ENCODE results near the gene RACK1. TPM values are rescaled to one million over a fixed set of nuclear protein-coding genes. Genes with fewer than 3 reads are reported as not detected.

Gene RACK1
- total and polyA plus RNA-seq, 2 of the 13 experiments (the other 11 are each of a cell fraction or from before 2014, with no cell fraction given) = 2,514 to 6,141 TPM

DNA sequence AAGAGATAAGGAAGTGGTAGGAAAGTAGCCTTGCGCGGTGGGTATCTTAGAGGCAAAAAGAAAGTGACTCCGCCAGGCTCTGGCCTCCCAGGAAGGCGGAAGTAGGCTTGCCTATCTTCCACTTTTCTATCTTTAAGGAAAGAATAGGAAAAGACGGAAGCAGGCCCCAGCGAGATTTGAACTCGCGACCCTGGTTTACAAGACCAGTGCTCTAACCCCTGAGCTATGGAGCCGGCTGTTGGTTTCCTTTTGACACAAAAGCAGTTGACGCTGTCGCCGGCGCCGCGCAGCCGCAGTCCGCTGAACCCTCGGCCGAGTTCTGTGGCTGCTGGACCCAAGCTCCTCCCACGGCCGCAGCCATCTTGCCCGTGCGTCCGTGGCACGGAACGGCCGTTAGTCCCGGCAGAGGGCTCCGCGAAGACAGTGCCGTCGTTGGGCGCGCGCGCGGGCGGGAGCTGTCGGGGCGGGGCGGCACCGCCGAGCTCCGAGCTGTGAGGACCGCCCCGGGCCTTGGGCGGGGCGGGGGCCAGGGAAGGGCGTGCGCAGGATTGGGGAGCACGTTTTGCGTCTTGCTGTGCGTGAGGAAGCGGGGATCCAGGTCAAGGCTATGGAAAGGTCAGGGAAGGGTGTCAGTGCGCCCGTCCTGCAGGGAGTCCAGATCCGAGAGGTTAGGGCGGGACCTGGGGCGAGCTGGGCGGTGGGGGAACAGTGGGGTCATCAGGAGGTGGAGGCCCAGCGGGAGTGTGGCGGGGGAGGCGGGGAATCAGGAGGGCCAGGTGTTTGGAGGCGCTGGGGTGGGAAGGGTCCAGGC, 52.0 kb downstream of the RACK1 start (continued):
- TF ChIP-seq ZBTB3 (CRISPR knock-in tag; IDR thresholded peaks at IDR 0.05; ENCODE audit: borderline replicate concordance, low read depth) (0 out of 2 replicates have a peak, but pooled peaks have one; percentile 26), ZNF335 (CRISPR knock-in tag; IDR thresholded peaks at IDR 0.05) (no peak), TBX3 (IDR thresholded peaks at IDR 0.05; ENCODE audit: borderline replicate concordance) (no peak), MTF2 (CRISPR knock-in tag; IDR thresholded peaks at IDR 0.05; ENCODE audit: borderline replicate concordance) (no peak), ZNF781 (CRISPR knock-in tag; IDR thresholded peaks at IDR 0.05; ENCODE audit: borderline replicate concordance, not compliant biosample characterization) (peak; percentile 63), SUZ12 (IDR thresholded peaks at IDR 0.05; ENCODE audit: low read depth, low read length) (no peak), ADNP (CRISPR knock-in tag; IDR thresholded peaks at IDR 0.05) (no peak), MIER3 (CRISPR knock-in tag; IDR thresholded peaks at IDR 0.05; ENCODE audit: borderline replicate concordance) (0 out of 2 replicates have a peak, but pooled peaks have one; percentile 41)
- TF ChIP-seq, protein P1, sequence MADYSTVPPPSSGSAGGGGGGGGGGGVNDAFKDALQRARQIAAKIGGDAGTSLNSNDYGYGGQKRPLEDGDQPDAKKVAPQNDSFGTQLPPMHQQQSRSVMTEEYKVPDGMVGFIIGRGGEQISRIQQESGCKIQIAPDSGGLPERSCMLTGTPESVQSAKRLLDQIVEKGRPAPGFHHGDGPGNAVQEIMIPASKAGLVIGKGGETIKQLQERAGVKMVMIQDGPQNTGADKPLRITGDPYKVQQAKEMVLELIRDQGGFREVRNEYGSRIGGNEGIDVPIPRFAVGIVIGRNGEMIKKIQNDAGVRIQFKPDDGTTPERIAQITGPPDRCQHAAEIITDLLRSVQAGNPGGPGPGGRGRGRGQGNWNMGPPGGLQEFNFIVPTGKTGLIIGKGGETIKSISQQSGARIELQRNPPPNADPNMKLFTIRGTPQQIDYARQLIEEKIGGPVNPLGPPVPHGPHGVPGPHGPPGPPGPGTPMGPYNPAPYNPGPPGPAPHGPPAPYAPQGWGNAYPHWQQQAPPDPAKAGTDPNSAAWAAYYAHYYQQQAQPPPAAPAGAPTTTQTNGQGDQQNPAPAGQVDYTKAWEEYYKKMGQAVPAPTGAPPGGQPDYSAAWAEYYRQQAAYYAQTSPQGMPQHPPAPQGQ (CRISPR knock-in tag; IDR thresholded peaks at IDR 0.05; ENCODE audit: borderline replicate concordance) = no peak
- TF ChIP-seq, protein P2, sequence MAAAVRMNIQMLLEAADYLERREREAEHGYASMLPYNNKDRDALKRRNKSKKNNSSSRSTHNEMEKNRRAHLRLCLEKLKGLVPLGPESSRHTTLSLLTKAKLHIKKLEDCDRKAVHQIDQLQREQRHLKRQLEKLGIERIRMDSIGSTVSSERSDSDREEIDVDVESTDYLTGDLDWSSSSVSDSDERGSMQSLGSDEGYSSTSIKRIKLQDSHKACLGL (CRISPR knock-in tag; IDR thresholded peaks at IDR 0.05) = no peak; the same call in 1 of the 2 replicates
- TF ChIP-seq, protein P3, sequence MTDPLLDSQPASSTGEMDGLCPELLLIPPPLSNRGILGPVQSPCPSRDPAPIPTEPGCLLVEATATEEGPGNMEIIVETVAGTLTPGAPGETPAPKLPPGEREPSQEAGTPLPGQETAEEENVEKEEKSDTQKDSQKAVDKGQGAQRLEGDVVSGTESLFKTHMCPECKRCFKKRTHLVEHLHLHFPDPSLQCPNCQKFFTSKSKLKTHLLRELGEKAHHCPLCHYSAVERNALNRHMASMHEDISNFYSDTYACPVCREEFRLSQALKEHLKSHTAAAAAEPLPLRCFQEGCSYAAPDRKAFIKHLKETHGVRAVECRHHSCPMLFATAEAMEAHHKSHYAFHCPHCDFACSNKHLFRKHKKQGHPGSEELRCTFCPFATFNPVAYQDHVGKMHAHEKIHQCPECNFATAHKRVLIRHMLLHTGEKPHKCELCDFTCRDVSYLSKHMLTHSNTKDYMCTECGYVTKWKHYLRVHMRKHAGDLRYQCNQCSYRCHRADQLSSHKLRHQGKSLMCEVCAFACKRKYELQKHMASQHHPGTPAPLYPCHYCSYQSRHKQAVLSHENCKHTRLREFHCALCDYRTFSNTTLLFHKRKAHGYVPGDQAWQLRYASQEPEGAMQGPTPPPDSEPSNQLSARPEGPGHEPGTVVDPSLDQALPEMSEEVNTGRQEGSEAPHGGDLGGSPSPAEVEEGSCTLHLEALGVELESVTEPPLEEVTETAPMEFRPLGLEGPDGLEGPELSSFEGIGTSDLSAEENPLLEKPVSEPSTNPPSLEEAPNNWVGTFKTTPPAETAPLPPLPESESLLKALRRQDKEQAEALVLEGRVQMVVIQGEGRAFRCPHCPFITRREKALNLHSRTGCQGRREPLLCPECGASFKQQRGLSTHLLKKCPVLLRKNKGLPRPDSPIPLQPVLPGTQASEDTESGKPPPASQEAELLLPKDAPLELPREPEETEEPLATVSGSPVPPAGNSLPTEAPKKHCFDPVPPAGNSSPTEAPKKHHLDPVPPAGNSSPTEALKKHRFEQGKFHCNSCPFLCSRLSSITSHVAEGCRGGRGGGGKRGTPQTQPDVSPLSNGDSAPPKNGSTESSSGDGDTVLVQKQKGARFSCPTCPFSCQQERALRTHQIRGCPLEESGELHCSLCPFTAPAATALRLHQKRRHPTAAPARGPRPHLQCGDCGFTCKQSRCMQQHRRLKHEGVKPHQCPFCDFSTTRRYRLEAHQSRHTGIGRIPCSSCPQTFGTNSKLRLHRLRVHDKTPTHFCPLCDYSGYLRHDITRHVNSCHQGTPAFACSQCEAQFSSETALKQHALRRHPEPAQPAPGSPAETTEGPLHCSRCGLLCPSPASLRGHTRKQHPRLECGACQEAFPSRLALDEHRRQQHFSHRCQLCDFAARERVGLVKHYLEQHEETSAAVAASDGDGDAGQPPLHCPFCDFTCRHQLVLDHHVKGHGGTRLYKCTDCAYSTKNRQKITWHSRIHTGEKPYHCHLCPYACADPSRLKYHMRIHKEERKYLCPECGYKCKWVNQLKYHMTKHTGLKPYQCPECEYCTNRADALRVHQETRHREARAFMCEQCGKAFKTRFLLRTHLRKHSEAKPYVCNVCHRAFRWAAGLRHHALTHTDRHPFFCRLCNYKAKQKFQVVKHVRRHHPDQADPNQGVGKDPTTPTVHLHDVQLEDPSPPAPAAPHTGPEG (CRISPR knock-in tag; IDR thresholded peaks at IDR 0.05) = no peak
- TF ChIP-seq, protein P4, sequence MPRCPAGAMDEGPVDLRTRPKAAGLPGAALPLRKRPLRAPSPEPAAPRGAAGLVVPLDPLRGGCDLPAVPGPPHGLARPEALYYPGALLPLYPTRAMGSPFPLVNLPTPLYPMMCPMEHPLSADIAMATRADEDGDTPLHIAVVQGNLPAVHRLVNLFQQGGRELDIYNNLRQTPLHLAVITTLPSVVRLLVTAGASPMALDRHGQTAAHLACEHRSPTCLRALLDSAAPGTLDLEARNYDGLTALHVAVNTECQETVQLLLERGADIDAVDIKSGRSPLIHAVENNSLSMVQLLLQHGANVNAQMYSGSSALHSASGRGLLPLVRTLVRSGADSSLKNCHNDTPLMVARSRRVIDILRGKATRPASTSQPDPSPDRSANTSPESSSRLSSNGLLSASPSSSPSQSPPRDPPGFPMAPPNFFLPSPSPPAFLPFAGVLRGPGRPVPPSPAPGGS (CRISPR knock-in tag; IDR thresholded peaks at IDR 0.05) = peak; percentile 39
- TF ChIP-seq, protein P5, sequence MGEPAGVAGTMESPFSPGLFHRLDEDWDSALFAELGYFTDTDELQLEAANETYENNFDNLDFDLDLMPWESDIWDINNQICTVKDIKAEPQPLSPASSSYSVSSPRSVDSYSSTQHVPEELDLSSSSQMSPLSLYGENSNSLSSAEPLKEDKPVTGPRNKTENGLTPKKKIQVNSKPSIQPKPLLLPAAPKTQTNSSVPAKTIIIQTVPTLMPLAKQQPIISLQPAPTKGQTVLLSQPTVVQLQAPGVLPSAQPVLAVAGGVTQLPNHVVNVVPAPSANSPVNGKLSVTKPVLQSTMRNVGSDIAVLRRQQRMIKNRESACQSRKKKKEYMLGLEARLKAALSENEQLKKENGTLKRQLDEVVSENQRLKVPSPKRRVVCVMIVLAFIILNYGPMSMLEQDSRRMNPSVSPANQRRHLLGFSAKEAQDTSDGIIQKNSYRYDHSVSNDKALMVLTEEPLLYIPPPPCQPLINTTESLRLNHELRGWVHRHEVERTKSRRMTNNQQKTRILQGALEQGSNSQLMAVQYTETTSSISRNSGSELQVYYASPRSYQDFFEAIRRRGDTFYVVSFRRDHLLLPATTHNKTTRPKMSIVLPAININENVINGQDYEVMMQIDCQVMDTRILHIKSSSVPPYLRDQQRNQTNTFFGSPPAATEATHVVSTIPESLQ (CRISPR knock-in tag; conservative IDR thresholded peaks at IDR 0.05) = 0 out of 2 replicates have a peak, but pooled peaks have one; percentile 65

Measured in HepG2 (cell line).